SK-N-SH (cell line): Measurements from ENCODE around the gene KDM2A. TPM values are rescaled to one million over a fixed set of nuclear protein-coding genes. Genes with fewer than 3 reads are reported as not detected.

Experiments used
- CTCF ChIA-PET: fragments of 300-600, 350-600 bp; formaldehyde crosslinking; extraction: SDS; loops from one replicate; lab custom pipeline; 2021; lab: Yijun Ruan, JAX
- POLR2A ChIA-PET: fragments of 350-600 bp; sonication (Branson Sonifier 250); formaldehyde crosslinking; extraction: SDS; loops from one replicate; lab custom pipeline; 2020; ENCODE audit warnings: antibody characterized with exemption, inconsistent platforms; lab: Yijun Ruan, JAX
- DNase-seq: peaks from one replicate; pipeline ENCODE4 v3.0.0; 2012
- H2AFZ ChIP-seq: fragments of 200-600 bp; sonication (generic); 2 replicates; pipeline ENCODE4 v1.8.1; 2016; ENCODE audit warnings: antibody characterized with exemption, mild to moderate bottlenecking, low read depth
- H3F3A ChIP-seq: fragments of 200-600 bp; sonication (generic); replicated peaks from 2 replicates; pipeline ENCODE3; 2016; ENCODE audit warnings: antibody characterized with exemption, mild to moderate bottlenecking; ENCODE audit not compliant: insufficient read depth
- H3K27ac ChIP-seq, 2 experiments: fragments of 200-500 bp in 1 of 2; fragments of 200-600 bp in 1 of 2; sonication (Bioruptor generic) in 1 of 2; sonication (generic), shearing (Covaris generic) in 1 of 2; 2 replicates each; pipeline versions ENCODE4 v1.5.1 to v1.6.1; 2014 to 2016; ENCODE audit warnings: low read depth in 2 of 2, inconsistent platforms in 1 of 2, low read length in 1 of 2, mild to moderate bottlenecking in 1 of 2, mixed read lengths in 1 of 2
- H3K27me3 ChIP-seq: fragments of 200-600 bp; sonication (generic), shearing (Covaris generic); 2 replicates; pipeline ENCODE4 v1.6.1; 2016; ENCODE audit warnings: mixed run types; ENCODE audit not compliant: insufficient read depth
- H3K36me3 ChIP-seq, 2 experiments: fragments of 200-500 bp in 1 of 2; fragments of 200-600 bp in 1 of 2; sonication (Bioruptor generic) in 1 of 2; sonication (generic) in 1 of 2; replicated peaks in 1 of 2; 2 replicates each; pipeline versions ENCODE3 to v1.5.1; 2014 to 2016; ENCODE audit warnings: low read length in 1 of 2, mild to moderate bottlenecking in 1 of 2; ENCODE audit not compliant: insufficient read depth in 2 of 2, control insufficient read depth in 1 of 2
- H3K4me1 ChIP-seq, 2 experiments: fragments of 200-500 bp in 1 of 2; fragments of 200-600 bp in 1 of 2; sonication (Bioruptor generic) in 1 of 2; sonication (generic), shearing (Covaris generic) in 1 of 2; 2 replicates each; pipeline versions ENCODE4 v1.5.1 to v1.6.1; 2014 to 2016; ENCODE audit warnings: low read depth in 1 of 2, low read length in 1 of 2, mixed run types in 1 of 2; ENCODE audit not compliant: insufficient read depth in 2 of 2, control insufficient read depth in 1 of 2
- H3K4me2 ChIP-seq: fragments of 200-600 bp; sonication (generic), shearing (Covaris generic); 2 replicates; pipeline ENCODE4 v1.6.1; 2017; ENCODE audit warnings: mixed run types
- H3K4me3 ChIP-seq, 2 experiments: fragments of 200-500 bp in 1 of 2; fragments of 200-600 bp in 1 of 2; sonication (Bioruptor generic) in 1 of 2; sonication (generic), shearing (Covaris generic) in 1 of 2; 2 replicates each; pipeline versions ENCODE4 v1.5.1 to v1.8.1; 2014 to 2016; ENCODE audit warnings: low read depth in 2 of 2, inconsistent platforms in 1 of 2, low read length in 1 of 2, mild to moderate bottlenecking in 1 of 2, mixed read lengths in 1 of 2, moderate library complexity in 1 of 2
- H3K79me2 ChIP-seq: fragments of 200-600 bp; sonication (generic); 2 replicates; pipeline ENCODE4 v1.8.1; 2017; ENCODE audit warnings: mild to moderate bottlenecking; ENCODE audit not compliant: insufficient read depth
- H3K9ac ChIP-seq: fragments of 200-600 bp; sonication (generic); 2 replicates; pipeline ENCODE4 v1.6.1; 2017; ENCODE audit warnings: mixed run types
- H3K9me2 ChIP-seq: fragments of 200-600 bp; sonication (generic); 2 replicates; pipeline ENCODE4 v1.6.1; 2017; ENCODE audit warnings: mixed run types
- H3K9me3 ChIP-seq: fragments of 200-600 bp; sonication (generic); 2 replicates; pipeline ENCODE4 v1.6.1; 2017; ENCODE audit warnings: mixed run types, mild to moderate bottlenecking, moderate library complexity
- H4K20me1 ChIP-seq: fragments of 200-600 bp; sonication (generic); 2 replicates; pipeline ENCODE4 v1.6.1; 2017; ENCODE audit warnings: mild to moderate bottlenecking, mixed run types; ENCODE audit not compliant: insufficient read depth
- CHD2 ChIP-seq: fragments of 150-350 bp; IDR thresholded peaks from 2 replicates; pipeline ENCODE4 v1.6.1; 2018; ENCODE audit warnings: low read length; ENCODE audit not compliant: partially characterized antibody
- CTCF ChIP-seq: fragments of 200-600 bp; sonication (generic); IDR thresholded peaks from 2 replicates; pipeline ENCODE4 v1.6.1; 2017; ENCODE audit warnings: antibody characterized with exemption, mild to moderate bottlenecking, moderate library complexity
- EZH2phosphoT487 ChIP-seq: fragments of 200-600 bp; sonication (generic); IDR thresholded peaks from 2 replicates; pipeline ENCODE4 v1.6.1; 2017; ENCODE audit warnings: low read depth, mixed run types, mild to moderate bottlenecking, antibody characterized with exemption, moderate library complexity, borderline replicate concordance
- FOXM1 ChIP-seq: IDR thresholded peaks from 2 replicates; pipeline ENCODE4 v1.4.0; 2012; ENCODE audit warnings: low read depth, mild to moderate bottlenecking
- MXI1 ChIP-seq: IDR thresholded peaks from 2 replicates; pipeline ENCODE4 v1.6.1; 2012; ENCODE audit warnings: mild to moderate bottlenecking, low read depth, low read length, improper control_type of control experiment
- NFIC ChIP-seq: IDR thresholded peaks from 2 replicates; pipeline ENCODE4 v1.4.0; 2012; ENCODE audit warnings: borderline replicate concordance
- NRF1 ChIP-seq: IDR thresholded peaks from 2 replicates; pipeline ENCODE4 v1.6.1; 2012; ENCODE audit warnings: low read depth, mild to moderate bottlenecking, low read length
- POLR2AphosphoS5 ChIP-seq: IDR thresholded peaks from 2 replicates; pipeline ENCODE4 v1.6.1; 2012; ENCODE audit warnings: low read depth, low read length
- RAD21 ChIP-seq: IDR thresholded peaks from 2 replicates; pipeline ENCODE4 v1.6.1; 2012; ENCODE audit warnings: mild to moderate bottlenecking, low read length
- RCOR1 ChIP-seq: fragments of 150-350 bp; IDR thresholded peaks from 2 replicates; pipeline ENCODE4 v1.6.1; 2017; ENCODE audit warnings: antibody characterized with exemption, low read length
- RFX5 ChIP-seq: IDR thresholded peaks from 2 replicates; pipeline ENCODE4 v1.6.1; 2012; ENCODE audit warnings: mild to moderate bottlenecking, improper control_type of control experiment, low read length
- SIN3A ChIP-seq: IDR thresholded peaks from 2 replicates; pipeline ENCODE4 v1.6.1; 2012; ENCODE audit warnings: low read depth, mild to moderate bottlenecking, low read length, moderate library complexity, borderline replicate concordance
- SMC3 ChIP-seq: IDR thresholded peaks from 2 replicates; pipeline ENCODE4 v1.6.1; 2012; ENCODE audit warnings: low read depth, low read length, improper control_type of control experiment
- TEAD4 ChIP-seq: IDR thresholded peaks from 2 replicates; pipeline ENCODE4 v1.4.0; 2012; ENCODE audit warnings: mild to moderate bottlenecking, borderline replicate concordance; ENCODE audit not compliant: insufficient read depth
- USF1 ChIP-seq: IDR thresholded peaks from 2 replicates; pipeline ENCODE4 v1.4.0; 2012; ENCODE audit warnings: low read depth, borderline replicate concordance
- YY1 ChIP-seq: IDR thresholded peaks from 2 replicates; pipeline ENCODE4 v1.4.0; 2012; ENCODE audit warnings: low read depth, mild to moderate bottlenecking
- WGBS: methylation state at CpG from one replicate; pipeline ENCODE4 v1.1.6; 2017; ENCODE audit warnings: low lambda C conversion rate; 5-methylcytosine and 5-hydroxymethylcytosine counted together
- polyA plus RNA-seq, 3 experiments: library from polyadenylated mRNA; depleted of rRNA; stranded (reverse); fragments of >200 nt; gene quantifications; 2 replicates each; pipeline ENCODE4 v1.2.3, GENCODE V29; 2012
- TF ChIP-seq, protein P1 (sequence below): fragments of 150-350 bp; IDR thresholded peaks from 2 replicates; pipeline ENCODE4 v1.6.1; 2016; ENCODE audit warnings: mild to moderate bottlenecking, low read depth, low read length
- TF ChIP-seq, protein P2 (sequence below): IDR thresholded peaks from 2 replicates; pipeline ENCODE4; 2012
- TF ChIP-seq, protein P3 (sequence below): fragments of 150-350 bp; IDR thresholded peaks from 2 replicates; pipeline ENCODE4 v1.6.1; 2017; ENCODE audit warnings: antibody characterized with exemption, low read length, low read depth, borderline replicate concordance

The KDM2A gene
- polyA plus RNA-seq, 1 of the 3 experiments (the other 2 are of a cell fraction) = 28.4 TPM

DNA sequence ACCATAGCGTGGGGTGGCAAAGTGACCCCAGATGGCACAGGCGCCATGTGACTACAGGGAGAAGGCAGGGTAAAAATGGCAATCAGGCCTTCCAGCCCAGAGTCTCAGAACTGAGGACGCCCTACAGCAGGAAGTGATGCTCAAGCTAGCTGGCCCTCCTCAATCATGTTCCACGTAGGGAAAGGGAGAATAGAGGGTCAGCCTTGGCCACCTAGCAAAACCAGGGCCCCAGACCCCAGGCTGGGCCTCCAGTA, 169.1 kb downstream of the KDM2A start:
- WGBS = 20% methylated on average over 1 of the region's 4 CpGs
- no peaks in the 10 kb centered on the region for H3K27me3 ChIP-seq
- H3K4me1 ChIP-seq = peaks cover 9 to 30% of the 10 kb centered on the region in 2 experiments; a peak in 3 of 4 replicates
- peak overlapping the region; percentile 99 for H3K4me2 ChIP-seq
- H3K36me3 ChIP-seq = peaks cover 7 to 38% of the 10 kb centered on the region in 2 experiments
- no peaks in the 10 kb centered on the region for H4K20me1 ChIP-seq
- peak overlapping the region; percentile 91 to 98 for H3K27ac ChIP-seq
- no peaks in the 10 kb centered on the region for H3K9me3 ChIP-seq
- H2AFZ ChIP-seq = peak overlapping the region; percentile 62; the same call in 1 of the 2 replicates
- peaks cover 37% of the 10 kb centered on the region for H3K79me2 ChIP-seq
- POLR2A ChIA-PET = interaction anchor here (1.0 to 1.6 kb wide), 4 partner anchors 15 to 48 kb away, joined by 4 to 5 read pairs (median 5); partner anchors contain the start of gene SSH3
- CTCF ChIA-PET = interaction anchor here (1.3 to 4.4 kb wide), 11 partner anchors 13 to 206 kb away, joined by 4 to 37 read pairs (median 6); partner anchors contain the start of gene POLD4
- H3K9ac ChIP-seq = peak overlapping the region; percentile 83
- no peaks in the 10 kb centered on the region for H3K9me2 ChIP-seq
- DNase-seq = no peak
- H3F3A ChIP-seq = peaks cover 13% of the 10 kb centered on the region
- peak overlapping the region; percentile 65 to 87 for H3K4me3 ChIP-seq
- TF ChIP-seq EZH2phosphoT487 (no peak), CHD2 (peak; percentile 60)

DNA sequence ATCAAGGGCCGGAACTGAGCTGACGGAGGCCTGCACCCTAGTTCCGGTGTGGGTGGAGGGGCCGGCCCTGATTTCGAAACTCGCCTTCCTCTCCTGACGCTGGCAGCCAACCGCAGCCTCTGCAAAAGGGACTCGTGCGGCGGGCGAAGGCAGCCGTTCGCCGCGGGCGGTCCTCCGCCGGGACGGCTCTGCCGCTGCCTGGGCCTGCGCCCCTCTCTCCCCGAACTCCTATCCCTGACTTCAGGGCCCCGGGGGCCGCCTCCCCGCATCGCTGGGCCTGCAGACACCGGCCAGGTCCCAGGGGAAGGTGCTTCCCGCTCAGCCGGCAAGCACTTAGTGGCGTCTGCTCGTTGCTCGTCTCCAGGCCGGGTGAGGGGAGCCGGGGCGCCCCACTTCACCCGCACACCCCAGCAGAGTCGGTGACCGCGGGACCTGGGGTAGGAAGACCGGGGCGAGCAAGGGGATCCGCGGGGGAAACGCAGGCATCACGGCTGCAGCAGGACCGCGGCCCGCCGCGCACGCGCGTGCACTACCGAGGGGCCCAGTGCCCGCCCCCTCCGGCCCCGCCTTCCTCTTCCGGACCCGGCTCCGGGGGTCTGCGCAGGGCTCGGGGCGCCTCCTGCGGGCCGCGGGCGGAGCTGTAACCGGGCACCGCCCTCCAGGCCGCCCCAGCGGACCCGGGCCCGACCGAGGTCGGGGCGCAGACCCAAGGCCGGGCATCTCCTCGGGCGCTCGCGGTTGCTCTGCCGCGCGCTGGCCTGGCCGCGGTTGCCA, 169.6 kb downstream of the KDM2A start:
- Histone ChIP-seq H3K4me1 (peaks cover 9 to 30% of the 10 kb centered on the region in 2 experiments; a peak in 3 of 4 replicates), H3K36me3 (peaks cover 12 to 35% of the 10 kb centered on the region in 2 experiments), H3K9ac (peak overlapping the region; percentile 83), H4K20me1 (no peaks in the 10 kb centered on the region), H3K27me3 (no peaks in the 10 kb centered on the region), H3K9me2 (no peaks in the 10 kb centered on the region), H3K27ac (peak overlapping the region; percentile 91 to 98), H2AFZ (peak overlapping the region; percentile 62; the same call in 1 of the 2 replicates), H3K4me2 (peak overlapping the region; percentile 99), H3F3A (peaks cover 14% of the 10 kb centered on the region), H3K4me3 (peak overlapping the region; percentile 65 to 87), H3K9me3 (no peaks in the 10 kb centered on the region), H3K79me2 (peaks cover 42% of the 10 kb centered on the region)
- 2% methylated on average over 18 of the region's 87 CpGs for WGBS
- CTCF ChIA-PET = interaction anchor here (0.7 to 4.4 kb wide), 19 partner anchors 10 to 207 kb away, joined by 3 to 37 read pairs (median 5); partner anchors contain the start of gene POLD4
- peak; percentile 97 for DNase-seq
- POLR2A ChIA-PET = interaction anchor here (0.6 to 1.6 kb wide), 6 partner anchors 15 to 49 kb away, joined by 3 to 5 read pairs (median 4); partner anchors contain the start of gene SSH3
- TF ChIP-seq CHD2 = no peak
- peak; percentile 34; the same call in 1 of the 2 replicates for TF ChIP-seq SMC3
- TF ChIP-seq, protein P1, sequence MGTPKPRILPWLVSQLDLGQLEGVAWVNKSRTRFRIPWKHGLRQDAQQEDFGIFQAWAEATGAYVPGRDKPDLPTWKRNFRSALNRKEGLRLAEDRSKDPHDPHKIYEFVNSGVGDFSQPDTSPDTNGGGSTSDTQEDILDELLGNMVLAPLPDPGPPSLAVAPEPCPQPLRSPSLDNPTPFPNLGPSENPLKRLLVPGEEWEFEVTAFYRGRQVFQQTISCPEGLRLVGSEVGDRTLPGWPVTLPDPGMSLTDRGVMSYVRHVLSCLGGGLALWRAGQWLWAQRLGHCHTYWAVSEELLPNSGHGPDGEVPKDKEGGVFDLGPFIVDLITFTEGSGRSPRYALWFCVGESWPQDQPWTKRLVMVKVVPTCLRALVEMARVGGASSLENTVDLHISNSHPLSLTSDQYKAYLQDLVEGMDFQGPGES = no peak
- TF ChIP-seq YY1 = peak; percentile 68; the same call in 1 of the 2 replicates
- no peak for TF ChIP-seq NFIC
- TF ChIP-seq, protein P2, sequence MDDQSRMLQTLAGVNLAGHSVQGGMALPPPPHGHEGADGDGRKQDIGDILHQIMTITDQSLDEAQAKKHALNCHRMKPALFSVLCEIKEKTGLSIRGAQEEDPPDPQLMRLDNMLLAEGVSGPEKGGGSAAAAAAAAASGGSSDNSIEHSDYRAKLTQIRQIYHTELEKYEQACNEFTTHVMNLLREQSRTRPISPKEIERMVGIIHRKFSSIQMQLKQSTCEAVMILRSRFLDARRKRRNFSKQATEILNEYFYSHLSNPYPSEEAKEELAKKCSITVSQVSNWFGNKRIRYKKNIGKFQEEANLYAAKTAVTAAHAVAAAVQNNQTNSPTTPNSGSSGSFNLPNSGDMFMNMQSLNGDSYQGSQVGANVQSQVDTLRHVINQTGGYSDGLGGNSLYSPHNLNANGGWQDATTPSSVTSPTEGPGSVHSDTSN = peak; percentile 42; the same call in 1 of the 2 replicates
- TF ChIP-seq MXI1 = peak; percentile 30
- TF ChIP-seq EZH2phosphoT487 = no peak
- peak; percentile 66; the same call in 1 of the 2 replicates for TF ChIP-seq FOXM1
- TF ChIP-seq RAD21 = peak; percentile 26; the same call in 1 of the 2 replicates
- no peak for TF ChIP-seq TEAD4
- TF ChIP-seq, protein P3, sequence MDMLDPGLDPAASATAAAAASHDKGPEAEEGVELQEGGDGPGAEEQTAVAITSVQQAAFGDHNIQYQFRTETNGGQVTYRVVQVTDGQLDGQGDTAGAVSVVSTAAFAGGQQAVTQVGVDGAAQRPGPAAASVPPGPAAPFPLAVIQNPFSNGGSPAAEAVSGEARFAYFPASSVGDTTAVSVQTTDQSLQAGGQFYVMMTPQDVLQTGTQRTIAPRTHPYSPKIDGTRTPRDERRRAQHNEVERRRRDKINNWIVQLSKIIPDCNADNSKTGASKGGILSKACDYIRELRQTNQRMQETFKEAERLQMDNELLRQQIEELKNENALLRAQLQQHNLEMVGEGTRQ = no peak
- peak; percentile 56; the same call in 1 of the 2 replicates for TF ChIP-seq POLR2AphosphoS5
- no peak for TF ChIP-seq RCOR1
- no peak for TF ChIP-seq USF1
- 0 out of 2 replicates have a peak, but pooled peaks have one; percentile 10 for TF ChIP-seq SIN3A
- TF ChIP-seq CTCF = peak; percentile 31; the same call in 1 of the 2 replicates
- no peak for TF ChIP-seq RFX5
- peak; percentile 86 for TF ChIP-seq NRF1
